ENCODE results near the gene SLC1A1.
"Not testable (repeated sequence)": the region's sequence is repeated elsewhere in the genome, so short reads cannot be mapped to it uniquely, and the experiment has no call there.

The SLC1A1 gene

DNA sequence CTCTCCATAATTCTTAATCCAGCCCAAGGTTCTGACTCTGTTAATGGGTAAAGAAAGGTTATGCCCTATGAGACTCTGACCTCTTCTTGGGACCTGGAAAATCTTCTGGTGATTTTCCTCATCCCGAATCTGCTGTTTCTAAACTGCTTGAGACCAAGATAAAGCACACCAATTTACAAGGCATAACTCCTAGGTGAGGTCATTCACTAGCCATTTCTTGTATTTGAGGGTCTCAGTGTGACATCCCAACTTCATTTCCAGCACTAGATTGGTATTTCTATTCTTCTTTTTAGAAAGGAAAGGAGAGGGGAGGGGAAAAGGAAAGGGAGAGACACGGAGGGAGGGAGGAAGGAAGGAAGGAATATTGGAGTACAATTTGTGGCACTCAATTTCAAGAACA, 51.6 kb downstream of the SLC1A1 start:
- DNase-seq (ENCODE audit: low spot score): no peak

DNA sequence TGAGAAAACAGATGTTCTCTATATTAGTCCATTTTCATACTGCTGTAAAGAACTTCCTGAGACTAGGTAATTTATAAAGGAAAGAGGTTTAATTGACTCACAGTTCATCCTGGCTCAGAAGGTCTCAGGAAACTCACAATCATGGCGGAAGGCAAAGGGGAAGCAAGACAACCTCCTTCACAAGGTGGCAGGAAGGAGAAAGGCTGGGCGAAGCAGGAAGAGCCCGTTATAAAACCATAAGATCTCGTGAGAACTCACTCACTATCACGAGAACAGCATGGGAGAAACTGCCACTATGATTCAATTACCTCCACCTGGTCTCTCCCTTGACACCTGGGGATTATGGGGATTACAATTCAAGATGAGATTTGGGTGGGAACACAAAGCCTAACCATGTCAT, 54.4 kb downstream of the SLC1A1 start:
- DNase-seq (ENCODE audit: low spot score): not testable (repeated sequence)

GRCh38 chr9:4547016-4547415, 56.7 kb downstream of the SLC1A1 start:
- no peak for DNase-seq (ENCODE audit: low spot score)

DNA sequence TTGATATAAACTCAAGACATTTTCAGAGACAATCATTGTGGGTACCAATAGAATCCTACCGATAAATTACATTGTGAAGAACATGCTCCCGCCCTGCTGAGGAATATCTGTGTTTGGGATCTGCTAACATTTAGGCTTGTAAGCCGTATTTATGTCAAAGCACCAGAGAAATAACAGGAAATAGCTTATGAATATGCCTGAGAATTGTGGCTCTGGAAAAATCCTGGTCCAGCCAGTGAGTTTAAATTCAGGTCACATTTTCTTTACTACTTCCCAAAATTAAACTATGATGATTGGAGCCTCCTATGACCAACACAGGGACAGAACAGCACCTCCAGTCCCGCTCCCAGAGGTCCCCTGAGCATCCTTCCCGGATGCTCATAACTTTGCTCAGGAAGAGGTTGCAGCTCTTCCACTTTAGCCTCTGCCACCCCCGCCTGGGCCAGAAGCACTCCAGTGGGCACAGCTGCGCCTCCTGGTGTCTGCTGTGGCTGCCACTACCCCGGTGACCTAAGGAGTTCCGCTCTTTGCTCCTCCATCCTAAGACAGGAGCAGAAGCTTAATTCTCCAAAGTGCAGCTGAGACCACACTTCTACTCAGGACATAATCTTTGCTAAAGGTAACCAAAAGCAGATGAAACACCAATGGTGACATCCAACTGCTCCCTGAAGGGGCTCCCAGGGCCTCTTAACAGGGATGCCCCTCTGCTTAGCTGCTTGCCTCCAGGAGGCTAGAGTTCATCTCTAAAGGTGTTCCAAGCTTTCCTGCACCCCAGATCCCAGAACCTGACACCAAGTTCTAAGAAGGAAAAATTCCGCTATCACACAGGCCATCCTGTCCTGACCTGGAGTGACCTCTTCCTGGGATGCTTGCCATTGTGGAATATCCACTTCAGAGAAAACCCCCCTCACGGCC, 58.8 kb downstream of the SLC1A1 start:
- DNase-seq (ENCODE audit: low spot score): peak; percentile 46

GRCh38 chr9:4549751-4550295, 59.6 kb downstream of the SLC1A1 start:
- DNase-seq (ENCODE audit: low spot score): no peak

DNA sequence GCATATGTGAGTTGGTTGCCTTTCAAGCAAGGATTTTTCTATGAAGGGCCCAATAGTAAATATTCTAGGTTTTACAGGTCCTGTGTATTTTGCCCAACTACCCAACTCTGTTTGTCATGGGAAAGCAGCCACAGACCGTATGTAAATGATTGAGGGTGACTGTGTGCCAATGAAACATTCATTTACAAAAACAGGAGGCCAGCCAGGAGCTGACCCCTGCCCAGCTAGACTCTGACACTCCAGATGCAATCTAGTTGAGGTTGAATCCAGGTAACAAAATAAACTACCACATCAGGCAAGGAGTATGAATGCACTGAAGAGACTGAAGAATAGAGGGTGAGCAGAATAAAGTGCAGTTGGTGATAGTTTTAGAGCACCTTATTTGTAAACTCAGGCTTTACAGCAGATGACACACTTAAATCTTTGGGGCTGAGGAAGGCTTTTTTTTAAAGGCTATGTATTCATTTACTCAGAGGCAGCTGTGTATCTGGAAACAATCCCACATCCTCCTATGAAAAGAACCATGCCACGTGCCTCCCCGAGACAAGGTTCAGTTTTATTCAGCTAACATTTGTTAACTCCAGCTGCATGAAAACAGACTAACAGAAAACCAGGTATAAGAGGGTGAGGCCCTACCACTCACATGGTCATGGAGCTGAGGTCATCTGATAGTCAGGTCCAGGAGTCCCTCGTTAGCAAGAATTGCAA, 60.7 kb downstream of the SLC1A1 start:
- no peak for DNase-seq (ENCODE audit: low spot score)

DNA sequence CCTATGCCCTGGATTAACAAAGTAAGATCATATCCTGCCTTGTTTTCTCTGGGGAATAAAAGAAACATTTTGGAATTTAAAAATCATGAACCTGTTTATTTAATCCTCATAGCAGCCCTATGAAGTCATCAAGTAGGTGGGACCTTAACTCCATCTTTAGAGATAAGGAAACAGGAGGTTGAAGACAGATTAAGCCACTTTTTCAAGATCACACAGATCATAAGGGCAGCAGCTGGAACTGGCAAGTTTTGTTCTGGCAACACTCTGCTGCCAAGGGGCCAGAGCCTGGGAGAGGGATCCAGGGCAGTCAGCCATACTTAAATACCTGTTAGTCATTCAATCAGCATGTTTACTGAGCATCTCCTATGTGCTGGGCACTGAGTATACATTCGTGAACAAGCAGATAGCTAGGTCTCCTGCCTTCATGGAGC, 63.7 kb downstream of the SLC1A1 start:
- DNase-seq (ENCODE audit: low spot score): no peak

DNA sequence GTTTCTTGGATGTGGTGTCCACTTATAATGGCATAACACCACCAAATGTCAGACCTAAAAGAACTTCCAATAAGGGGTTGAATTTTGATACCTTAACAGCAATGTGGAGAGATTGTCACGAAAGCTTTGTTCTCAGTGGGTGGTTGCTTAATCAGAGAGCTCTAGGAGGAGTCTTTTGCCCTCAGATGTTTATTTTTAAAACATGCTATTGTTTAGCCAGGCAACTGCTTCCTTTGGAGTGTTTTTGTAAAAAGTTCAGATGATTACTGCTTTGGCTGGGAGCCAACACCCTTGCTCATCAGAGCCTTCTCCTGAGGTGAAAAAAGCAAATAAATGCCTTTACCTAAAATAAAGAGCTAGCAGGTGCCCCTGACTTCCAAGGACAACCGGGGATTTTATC, 65.0 kb downstream of the SLC1A1 start:
- DNase-seq (ENCODE audit: low spot score): no peak

- no peak for DNase-seq (ENCODE audit: low spot score)
These were observed 68.2 kb downstream of the SLC1A1 start for GRCh38 chr9:4558371-4558998.

GRCh38 chr9:4559261-4560182, 69.3 kb downstream of the SLC1A1 start:
- DNase-seq (ENCODE audit: low spot score): no peak

GRCh38 chr9:4563105-4563504, 72.8 kb downstream of the SLC1A1 start:
- no peak for DNase-seq (ENCODE audit: low spot score)

GRCh38 chr9:4566806-4567205, 76.5 kb downstream of the SLC1A1 start:
- DNase-seq (ENCODE audit: low spot score): no peak

DNA sequence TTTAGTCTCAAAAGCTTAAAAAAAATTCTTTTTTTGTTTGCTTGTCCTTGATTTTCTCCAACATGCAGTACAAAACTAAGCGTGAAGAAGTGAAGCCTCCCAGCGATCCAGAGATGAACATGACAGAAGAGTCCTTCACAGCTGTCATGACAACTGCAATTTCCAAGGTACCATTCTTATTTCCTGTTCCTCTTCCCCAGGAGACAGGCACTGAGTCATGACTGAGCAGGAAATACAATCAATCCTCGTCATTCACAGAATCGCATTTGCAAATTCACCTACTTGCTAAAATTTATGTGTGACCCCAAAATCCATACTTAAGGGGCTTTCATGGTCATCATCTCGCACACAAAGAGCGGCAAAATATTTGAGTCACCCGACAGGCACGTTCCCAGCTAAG, 77.3 kb downstream of the SLC1A1 start:
- no peak for DNase-seq (ENCODE audit: low spot score)

GRCh38 chr9:4569101-4569500, 78.8 kb downstream of the SLC1A1 start:
- DNase-seq (ENCODE audit: low spot score): no peak

DNA sequence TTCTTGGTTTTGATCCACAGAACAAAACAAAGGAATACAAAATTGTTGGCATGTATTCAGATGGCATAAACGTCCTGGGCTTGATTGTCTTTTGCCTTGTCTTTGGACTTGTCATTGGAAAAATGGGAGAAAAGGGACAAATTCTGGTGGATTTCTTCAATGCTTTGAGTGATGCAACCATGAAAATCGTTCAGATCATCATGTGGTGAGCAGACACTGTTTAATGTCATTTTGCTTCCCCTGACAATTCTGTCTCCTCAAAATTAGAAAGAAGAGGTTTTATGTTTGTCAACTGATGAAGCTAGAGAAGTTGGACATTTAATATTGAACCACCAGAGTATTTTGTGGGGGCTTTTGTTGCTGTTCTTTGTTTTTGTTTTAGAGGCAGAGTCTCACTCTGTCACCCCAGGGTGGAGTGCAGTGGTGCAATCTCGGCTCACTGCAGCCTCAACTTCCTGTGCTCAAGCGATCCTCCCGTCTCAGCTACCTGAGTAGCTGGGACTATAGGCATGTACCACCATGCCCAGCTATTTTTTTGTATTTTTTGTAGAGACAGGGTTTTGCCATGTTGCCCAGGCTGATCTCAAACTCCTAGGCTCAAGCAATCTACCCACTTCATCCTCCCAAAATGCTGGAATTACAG, 82.0 kb downstream of the SLC1A1 start:
- no peak for DNase-seq (ENCODE audit: low spot score)

GRCh38 chr9:4573176-4573575, 82.9 kb downstream of the SLC1A1 start:
- DNase-seq (ENCODE audit: low spot score): no peak

GRCh38 chr9:4573634-4574389, 83.5 kb downstream of the SLC1A1 start:
- no peak for DNase-seq (ENCODE audit: low spot score)

DNA sequence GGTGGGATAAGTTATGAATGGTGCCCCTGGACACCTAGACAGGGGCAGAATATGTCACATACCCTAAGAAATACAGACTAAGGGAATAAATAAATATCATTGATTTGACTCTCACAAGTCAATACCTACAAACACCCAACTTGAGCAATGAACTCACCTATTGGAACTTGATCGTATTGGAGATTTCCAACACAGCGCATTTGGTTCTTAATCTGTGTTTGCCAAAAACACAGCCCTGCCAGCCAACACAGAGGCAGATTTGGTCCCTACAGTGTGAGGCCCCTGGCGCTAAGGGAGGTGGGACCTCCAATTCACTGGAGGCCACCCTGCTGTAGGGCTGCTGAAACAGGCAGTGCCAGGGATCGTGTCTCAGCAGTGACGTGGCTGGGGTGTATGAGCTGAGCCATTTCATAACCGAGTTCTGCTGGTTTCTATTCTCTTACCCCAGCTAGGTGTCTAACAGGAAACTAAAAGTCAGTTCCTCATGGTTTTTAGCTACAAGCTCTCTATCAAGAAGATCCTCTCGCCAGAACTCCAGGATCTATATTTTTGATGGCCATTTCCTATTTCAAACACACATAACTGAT, 84.5 kb downstream of the SLC1A1 start:
- DNase-seq (ENCODE audit: low spot score): no peak

- DNase-seq (ENCODE audit: low spot score): no peak
These were observed 85.7 kb downstream of the SLC1A1 start for GRCh38 chr9:4575997-4576396.

GRCh38 chr9:4576448-4576847, 86.2 kb downstream of the SLC1A1 start:
- no peak for DNase-seq (ENCODE audit: low spot score)

Measured in AG08395 (cell line).